Astrocyte (in vitro differentiated cells and primary cell): ENCODE measurements around the gene ADAMTS17. TPM values are rescaled to one million over a fixed set of nuclear protein-coding genes. Genes with fewer than 3 reads are reported as not detected.
A peak's percentile ranks its signal among the peaks of the same experiment; 100 is the strongest.

Source experiments
- DNase-seq: peaks from one replicate; pipeline ENCODE4 v3.0.0-alpha.2; 2010; ENCODE audit warnings: low read depth
- FAIRE-seq: peaks from 2 replicates; lab custom pipeline; 2011; peaks lifted over from hg19 to GRCh38; lab: Jason Lieb, UNC
- H2AFZ ChIP-seq: 2 replicates; pipeline ENCODE4 v1.6.0; 2012; ENCODE audit warnings: low read depth, low read length, inconsistent platforms
- H3K27ac ChIP-seq: 2 replicates; pipeline ENCODE4 v1.5.1; 2011; ENCODE audit warnings: low read depth, low read length, inconsistent platforms
- H3K27me3 ChIP-seq: 2 replicates; pipeline ENCODE4 v1.6.0; 2011; ENCODE audit warnings: low read length, inconsistent platforms; ENCODE audit not compliant: insufficient read depth
- H3K36me3 ChIP-seq: 2 replicates; pipeline ENCODE4 v1.5.1; 2011; ENCODE audit warnings: low read length, inconsistent platforms; ENCODE audit not compliant: insufficient read depth
- H3K4me1 ChIP-seq: 2 replicates; pipeline ENCODE4 v1.5.1; 2011; ENCODE audit warnings: low read length, inconsistent platforms; ENCODE audit not compliant: insufficient read depth
- H3K4me2 ChIP-seq: 2 replicates; pipeline ENCODE4 v1.6.0; 2012; ENCODE audit warnings: low read length, inconsistent platforms
- H3K4me3 ChIP-seq: 2 replicates; pipeline ENCODE4 v1.5.1; 2011; ENCODE audit warnings: low read depth, mild to moderate bottlenecking, low read length, inconsistent platforms; ENCODE audit not compliant: insufficient read depth
- H3K79me2 ChIP-seq: 2 replicates; pipeline ENCODE4 v1.6.0; 2012; ENCODE audit warnings: mild to moderate bottlenecking, low read length, inconsistent platforms; ENCODE audit not compliant: insufficient read depth
- H3K9ac ChIP-seq: 2 replicates; pipeline ENCODE4 v1.6.0; 2012; ENCODE audit warnings: mild to moderate bottlenecking, low read length, inconsistent platforms
- H3K9me3 ChIP-seq: 2 replicates; pipeline ENCODE4 v1.5.1; 2012; ENCODE audit warnings: low read depth, mild to moderate bottlenecking, low read length, inconsistent platforms; ENCODE audit not compliant: insufficient read depth
- H4K20me1 ChIP-seq: 2 replicates; pipeline ENCODE4 v1.6.0; 2012; ENCODE audit warnings: low read length, inconsistent platforms; ENCODE audit not compliant: insufficient read depth
- H3K27ac Mint-ChIP-seq: one replicate; pipeline ENCODE4 v1.8.0; 2021; ENCODE audit warnings: mild to moderate bottlenecking, mixed read lengths; ENCODE audit not compliant: unreplicated experiment
- H3K27me3 Mint-ChIP-seq: one replicate; pipeline ENCODE4 v1.8.0; 2021; ENCODE audit warnings: low read depth, mixed read lengths; ENCODE audit not compliant: unreplicated experiment
- H3K36me3 Mint-ChIP-seq: one replicate; pipeline ENCODE4 v1.8.0; 2021; ENCODE audit warnings: low read depth, mixed read lengths; ENCODE audit not compliant: unreplicated experiment
- H3K4me1 Mint-ChIP-seq: one replicate; pipeline ENCODE4 v1.8.0; 2021; ENCODE audit warnings: low read depth, mixed read lengths; ENCODE audit not compliant: unreplicated experiment
- H3K4me3 Mint-ChIP-seq: one replicate; pipeline ENCODE4 v1.8.0; 2021; ENCODE audit warnings: mild to moderate bottlenecking, moderate library complexity, mixed read lengths; ENCODE audit not compliant: unreplicated experiment
- H3K9me3 Mint-ChIP-seq: one replicate; pipeline ENCODE4 v1.8.0; 2021; ENCODE audit warnings: mild to moderate bottlenecking, mixed read lengths; ENCODE audit not compliant: unreplicated experiment
- CTCF ChIP-seq: IDR thresholded peaks from 2 replicates; pipeline ENCODE4 v1.5.1; 2011; ENCODE audit warnings: low read depth, mild to moderate bottlenecking, inconsistent platforms, low read length, moderate library complexity; ENCODE audit not compliant: insufficient read depth
- EZH2 ChIP-seq: IDR thresholded peaks from 2 replicates; pipeline ENCODE4 v1.6.1; 2012; ENCODE audit warnings: mild to moderate bottlenecking, low read length, inconsistent platforms; ENCODE audit not compliant: insufficient read depth
- total RNA-seq: library from RNA; stranded (reverse); gene quantifications from 2 replicates; pipeline ENCODE4 v1.2.1, GENCODE V29; 2021

Gene ADAMTS17
- total RNA-seq, 1 donor from 2014 or later: 0.27 TPM

DNA sequence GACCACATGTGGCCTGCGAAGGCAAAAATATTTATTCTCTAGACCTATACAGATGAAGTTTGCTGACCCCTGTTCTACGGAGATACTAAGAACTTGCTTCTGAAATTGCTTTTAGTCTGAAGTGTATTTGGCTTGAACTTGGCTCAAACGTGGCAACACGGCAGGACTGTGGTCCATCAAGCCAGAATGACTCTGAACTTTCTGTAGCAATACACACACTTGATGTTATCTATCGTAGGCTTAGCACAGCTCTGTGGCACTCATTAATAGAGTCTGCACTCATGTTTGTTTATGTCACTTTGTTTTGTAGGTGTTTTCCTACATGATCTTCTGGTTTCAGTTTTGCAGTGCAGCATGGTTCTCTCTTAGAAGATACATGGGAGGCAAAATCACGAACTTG is 298.1 kb downstream of the ADAMTS17 start:
- peak overlapping the region; percentile 74 for H3K27ac ChIP-seq
- DNase-seq: no peak
- H3K4me2 ChIP-seq: peak overlapping the region; percentile 80
- TF ChIP-seq CTCF: no peak
- TF ChIP-seq EZH2: no peak
- peak overlapping the region; percentile 62 for H3K9ac ChIP-seq
- no peaks in the 10 kb centered on the region for H3K36me3 Mint-ChIP-seq
- no peak overlapping the region for H3K4me3 Mint-ChIP-seq
- H3K79me2 ChIP-seq: no peaks in the 10 kb centered on the region
- H3K27ac Mint-ChIP-seq: peak overlapping the region; percentile 82
- no peak for FAIRE-seq
- H3K27me3 Mint-ChIP-seq: peaks cover 2% of the 10 kb centered on the region
- H3K4me1 ChIP-seq: peaks cover 19% of the 10 kb centered on the region
- peak overlapping the region; percentile 30 for H3K4me3 ChIP-seq
- no peaks in the 10 kb centered on the region for H3K36me3 ChIP-seq
- peaks cover 27% of the 10 kb centered on the region for H3K4me1 Mint-ChIP-seq
- no peaks in the 10 kb centered on the region for H3K27me3 ChIP-seq
- H3K9me3 Mint-ChIP-seq: no peaks in the 10 kb centered on the region
- H3K9me3 ChIP-seq: no peaks in the 10 kb centered on the region
- H2AFZ ChIP-seq: peak overlapping the region; percentile 22
- no peaks in the 10 kb centered on the region for H4K20me1 ChIP-seq

GRCh38 chr15:100043068-100043641 is 298.6 kb downstream of the ADAMTS17 start:
- no peak for FAIRE-seq
- peak overlapping the region; percentile 80 for H3K4me2 ChIP-seq

More at GRCh38 chr15:100043068-100043641, 298.6 kb downstream of the ADAMTS17 start:
- peak overlapping the region; percentile 67 for H3K4me3 Mint-ChIP-seq
- H3K4me3 ChIP-seq: peak overlapping the region; percentile 30
- H3K27ac Mint-ChIP-seq: peak overlapping the region; percentile 82
- peak; percentile 87 for DNase-seq
- H3K4me1 ChIP-seq: peaks cover 19% of the 10 kb centered on the region
- H3K36me3 ChIP-seq: no peaks in the 10 kb centered on the region
- H3K36me3 Mint-ChIP-seq: no peaks in the 10 kb centered on the region
- H3K9ac ChIP-seq: peak overlapping the region; percentile 62
- H3K27ac ChIP-seq: peak overlapping the region; percentile 74
- H3K9me3 Mint-ChIP-seq: no peaks in the 10 kb centered on the region
- H3K4me1 Mint-ChIP-seq: peaks cover 27% of the 10 kb centered on the region
- peaks cover 2% of the 10 kb centered on the region for H3K27me3 Mint-ChIP-seq
- H3K9me3 ChIP-seq: no peaks in the 10 kb centered on the region
- no peaks in the 10 kb centered on the region for H4K20me1 ChIP-seq
- H2AFZ ChIP-seq: peak overlapping the region; percentile 22
- H3K79me2 ChIP-seq: no peaks in the 10 kb centered on the region
- TF ChIP-seq EZH2 (no peak), CTCF (no peak)
- no peaks in the 10 kb centered on the region for H3K27me3 ChIP-seq
